SKM-1 (cell line): Measurements from ENCODE around the gene TSSK6.

Experiments
- DNase-seq: peaks from one replicate; lab custom pipeline; 2025; ENCODE audit not compliant: unreplicated experiment; lab: John Stamatoyannopoulos, UW

TSSK6 gene

GRCh38 chr19:19465436-19466070 is 49.8 kb downstream of the TSSK6 start:
- DNase-seq, result no peak

GRCh38 chr19:19464339-19465098 is 50.8 kb downstream of the TSSK6 start:
- DNase-seq, result no peak
